H1 (cell line): ENCODE data around the gene SPINK1. TPM values are rescaled to one million over a fixed set of nuclear protein-coding genes. Genes with fewer than 3 reads are reported as not detected.

Experiments used
- CTCF ChIA-PET: fragments of 300-600 bp; sonication (Branson Sonifier 250); formaldehyde crosslinking; loops from one replicate; lab custom pipeline; 2021; ENCODE audit not compliant: partially characterized antibody; lab: Charles Lee
- POLR2A ChIA-PET: fragments of 300-600 bp; sonication (Branson Sonifier 250); formaldehyde crosslinking; loops from one replicate; lab custom pipeline; 2021; ENCODE audit warnings: inconsistent platforms; ENCODE audit not compliant: partially characterized antibody; lab: Charles Lee
- DNase-seq, 2 experiments: peaks; one replicate each; pipeline versions ENCODE4 v3.0.0 to v3.0.0-alpha.2; 2010 to 2022; ENCODE audit warnings: low spot score in 2 of 2, low read depth in 1 of 2, mixed read lengths in 1 of 2
- FAIRE-seq: peaks from 2 replicates; lab custom pipeline; 2011; peaks lifted over from hg19 to GRCh38; lab: Jason Lieb, UNC
- H2AFZ ChIP-seq: 2 replicates; pipeline ENCODE4 v1.8.1; 2012; ENCODE audit warnings: low read length, inconsistent platforms
- H2AK5ac ChIP-seq: 2 replicates; pipeline ENCODE4 v1.6.1; 2013; ENCODE audit warnings: low read depth, low read length
- H2BK120ac ChIP-seq: replicated peaks from 2 replicates; pipeline ENCODE3; 2013; ENCODE audit warnings: low read depth, low read length, inconsistent platforms
- H2BK12ac ChIP-seq: 2 replicates; pipeline ENCODE4 v1.6.1; 2013; ENCODE audit warnings: low read depth, low read length
- H2BK15ac ChIP-seq: 2 replicates; pipeline ENCODE4 v1.6.1; 2013; ENCODE audit warnings: low read length
- H2BK20ac ChIP-seq: 2 replicates; pipeline ENCODE4 v1.6.1; 2013; ENCODE audit warnings: low read length
- H2BK5ac ChIP-seq: 2 replicates; pipeline ENCODE4 v1.6.1; 2013; ENCODE audit warnings: low read depth, low read length
- H3K14ac ChIP-seq: 2 replicates; pipeline ENCODE4 v1.6.1; 2013; ENCODE audit warnings: inconsistent platforms; ENCODE audit not compliant: insufficient read length
- H3K18ac ChIP-seq: 2 replicates; pipeline ENCODE4 v1.6.1; 2013; ENCODE audit warnings: low read length; ENCODE audit errors: extremely low read depth
- H3K23ac ChIP-seq: 2 replicates; pipeline ENCODE4 v1.6.1; 2013; ENCODE audit warnings: inconsistent platforms; ENCODE audit not compliant: insufficient read length
- H3K23me2 ChIP-seq: 2 replicates; pipeline ENCODE4 v1.6.1; 2013; ENCODE audit warnings: low read depth, low read length
- H3K27ac ChIP-seq: 2 replicates; pipeline ENCODE4 v1.6.1; 2011; ENCODE audit warnings: low read depth, low read length, inconsistent platforms
- H3K27me3 ChIP-seq, 4 experiments: replicated peaks in 1 of 4; 1 replicate in 1 of 4; 2 replicates in 3 of 4; pipeline versions ENCODE4 v1.6.1 to v1.8.1; 2011 to 2013; ENCODE audit warnings: low read length in 3 of 4, mild to moderate bottlenecking in 3 of 4, inconsistent platforms in 2 of 4, mixed read lengths in 2 of 4, moderate library complexity in 1 of 4; ENCODE audit not compliant: control insufficient read depth in 3 of 4, insufficient read depth in 3 of 4; ENCODE audit errors: extremely low read depth in 1 of 4
- H3K36me3 ChIP-seq, 4 experiments: 2 replicates each; pipeline versions ENCODE4 v1.6.1 to v1.8.1; 2011 to 2013; ENCODE audit warnings: mild to moderate bottlenecking in 4 of 4, low read length in 3 of 4, moderate library complexity in 2 of 4, control low read depth in 1 of 4, inconsistent platforms in 1 of 4; ENCODE audit not compliant: insufficient read depth in 4 of 4, control insufficient read depth in 2 of 4
- H3K4ac ChIP-seq: replicated peaks from 2 replicates; pipeline ENCODE3; 2013; ENCODE audit warnings: low read length, low read depth, mixed read lengths, inconsistent platforms; ENCODE audit not compliant: insufficient read length
- H3K4me1 ChIP-seq, 4 experiments: replicated peaks in 1 of 4; 1 replicate in 1 of 4; 2 replicates in 3 of 4; pipeline versions ENCODE4 v1.6.1 to v1.8.1; 2011 to 2013; ENCODE audit warnings: low read length in 3 of 4, inconsistent platforms in 2 of 4, mixed read lengths in 1 of 4; ENCODE audit not compliant: insufficient read depth in 4 of 4, control insufficient read depth in 3 of 4
- H3K4me2 ChIP-seq, 2 experiments: 2 replicates each; pipeline versions ENCODE4 v1.6.1 to v1.8.1; 2011 to 2013; ENCODE audit warnings: low read depth in 2 of 2, low read length in 2 of 2, control low read depth in 1 of 2, inconsistent platforms in 1 of 2, mild to moderate bottlenecking in 1 of 2; ENCODE audit not compliant: insufficient read depth in 1 of 2
- H3K4me3 ChIP-seq, 4 experiments: fragments of 200-600, 300-600 bp in 1 of 4; sonication (generic), shearing (Covaris generic), sonication (Bioruptor Twin) in 1 of 4; 2 replicates each; pipeline versions ENCODE4 v1.5.1 to v1.8.1; 2011 to 2016; ENCODE audit warnings: low read length in 4 of 4, low read depth in 3 of 4, control low read depth in 2 of 4, inconsistent platforms in 2 of 4, mild to moderate bottlenecking in 2 of 4, mixed read lengths in 1 of 4, moderate library complexity in 1 of 4; ENCODE audit not compliant: insufficient read depth in 2 of 4; ENCODE audit errors: extremely low read depth in 1 of 4
- H3K56ac ChIP-seq: replicated peaks from 2 replicates; pipeline ENCODE3; 2013; ENCODE audit warnings: low read depth, mild to moderate bottlenecking, mixed read lengths, low read length, inconsistent platforms; ENCODE audit not compliant: insufficient read length
- H3K79me1 ChIP-seq: 2 replicates; pipeline ENCODE4 v1.6.1; 2013; ENCODE audit warnings: low read depth, low read length, control low read depth
- H3K79me2 ChIP-seq, 2 experiments: 2 replicates each; pipeline versions ENCODE4 v1.6.1 to v1.8.1; 2012 to 2013; ENCODE audit warnings: low read length in 2 of 2, mild to moderate bottlenecking in 2 of 2, inconsistent platforms in 1 of 2; ENCODE audit not compliant: insufficient read depth in 2 of 2, control insufficient read depth in 1 of 2
- H3K9ac ChIP-seq, 4 experiments: replicated peaks in 1 of 4; 1 replicate in 1 of 4; 2 replicates in 3 of 4; pipeline versions ENCODE4 v1.6.1 to v1.8.1; 2011 to 2013; ENCODE audit warnings: low read depth in 3 of 4, low read length in 3 of 4, control low read depth in 2 of 4, mild to moderate bottlenecking in 2 of 4, moderate library complexity in 2 of 4, inconsistent platforms in 1 of 4; ENCODE audit errors: extremely low read depth in 1 of 4
- H3K9me3 ChIP-seq, 2 experiments: 2 replicates each; pipeline versions ENCODE4 v1.6.1 to v1.8.1; 2012 to 2013; ENCODE audit warnings: mild to moderate bottlenecking in 2 of 2, moderate library complexity in 2 of 2, control low read depth in 1 of 2, inconsistent platforms in 1 of 2, low read depth in 1 of 2, low read length in 1 of 2, mixed read lengths in 1 of 2; ENCODE audit not compliant: insufficient read depth in 2 of 2
- H4K20me1 ChIP-seq, 2 experiments: replicated peaks in 1 of 2; 2 replicates each; pipeline versions ENCODE3 to v1.8.1; 2011 to 2013; ENCODE audit warnings: inconsistent platforms in 2 of 2, low read length in 2 of 2, mild to moderate bottlenecking in 1 of 2; ENCODE audit not compliant: insufficient read depth in 2 of 2, control insufficient read depth in 1 of 2
- H4K5ac ChIP-seq: 2 replicates; pipeline ENCODE4 v1.6.1; 2013; ENCODE audit warnings: low read length, low read depth, mixed read lengths, inconsistent platforms; ENCODE audit not compliant: insufficient read length
- H4K8ac ChIP-seq: 2 replicates; pipeline ENCODE4 v1.8.0; 2013; ENCODE audit warnings: mild to moderate bottlenecking, moderate library complexity, low read length, inconsistent platforms; ENCODE audit not compliant: insufficient read depth; ENCODE audit errors: extremely low read depth
- H4K91ac ChIP-seq: replicated peaks from 2 replicates; pipeline ENCODE3; 2013; ENCODE audit warnings: low read length, mixed read lengths, inconsistent platforms; ENCODE audit not compliant: insufficient read length
- BCL11A ChIP-seq, 2 experiments: IDR thresholded peaks; one replicate each; pipeline ENCODE4 v1.6.1; 2011; ENCODE audit warnings: low read depth in 2 of 2, low read length in 2 of 2, mild to moderate bottlenecking in 2 of 2
- BRCA1 ChIP-seq: IDR thresholded peaks from 2 replicates; pipeline ENCODE4 v1.6.1; 2012; ENCODE audit warnings: low read depth, low read length, improper control_type of control experiment
- CBX5 ChIP-seq: fragments of 300-800, 300-1000 bp; sonication (generic); IDR thresholded peaks from 2 replicates; pipeline ENCODE4 v1.7.1; 2016; ENCODE audit warnings: antibody characterized with exemption, low read length, low read depth
- EP300 ChIP-seq, 2 experiments: IDR thresholded peaks; 1 replicate in 1 of 2; 2 replicates in 1 of 2; pipeline ENCODE4 v1.6.1; 2011 to 2012; ENCODE audit warnings: low read depth in 2 of 2, low read length in 2 of 2, mild to moderate bottlenecking in 2 of 2, borderline replicate concordance in 1 of 2, inconsistent platforms in 1 of 2, moderate library complexity in 1 of 2
- EZH2 ChIP-seq: fragments of 200-600 bp; sonication (generic); IDR thresholded peaks from 2 replicates; pipeline ENCODE4 v1.7.1; 2012; ENCODE audit warnings: low read depth, mild to moderate bottlenecking, moderate library complexity, low read length, inconsistent platforms; ENCODE audit not compliant: severe bottlenecking
- GABPA ChIP-seq: IDR thresholded peaks from 2 replicates; pipeline ENCODE4 v1.6.1; 2011; ENCODE audit warnings: mild to moderate bottlenecking, low read length, moderate library complexity, borderline replicate concordance; ENCODE audit not compliant: insufficient read depth
- GTF2F1 ChIP-seq: IDR thresholded peaks from 2 replicates; pipeline ENCODE4 v1.6.1; 2012; ENCODE audit warnings: low read depth, low read length, improper control_type of control experiment, borderline replicate concordance
- NRF1 ChIP-seq: IDR thresholded peaks from 2 replicates; pipeline ENCODE4 v1.6.1; 2011; ENCODE audit warnings: mild to moderate bottlenecking, low read depth, low read length, improper control_type of control experiment
- SIX5 ChIP-seq: IDR thresholded peaks from 2 replicates; pipeline ENCODE4 v1.6.1; 2011; ENCODE audit warnings: mild to moderate bottlenecking, low read depth, low read length
- SP1 ChIP-seq: IDR thresholded peaks from 2 replicates; pipeline ENCODE4 v1.6.1; 2011; ENCODE audit warnings: low read depth, low read length
- SP2 ChIP-seq: IDR thresholded peaks from 2 replicates; pipeline ENCODE4 v1.6.1; 2012; ENCODE audit warnings: mild to moderate bottlenecking, low read length, inconsistent platforms
- TAF7 ChIP-seq: optimal IDR thresholded peaks from 2 replicates; pipeline ENCODE3; 2011; ENCODE audit warnings: low read depth, mild to moderate bottlenecking, inconsistent platforms, low read length, moderate library complexity, borderline replicate concordance
- ZNF274 ChIP-seq: IDR thresholded peaks from 2 replicates; pipeline ENCODE4 v1.7.0; 2012; ENCODE audit warnings: low read length, borderline replicate concordance; ENCODE audit errors: extremely low read depth
- WGBS, 2 experiments: shearing (Covaris generic) in 1 of 2; methylation state at CpG; one replicate each; pipeline versions ENCODE4 v1.1.6 to v1.1.7; 2013 to 2015; ENCODE audit warnings: low lambda C conversion rate in 2 of 2, mixed read lengths in 2 of 2, inconsistent platforms in 1 of 2, low coverage in 1 of 2, missing lambda C conversion rate in 1 of 2; ENCODE audit not compliant: insufficient replicate concordance in 2 of 2, insufficient coverage in 1 of 2, insufficient read length in 1 of 2; ENCODE audit errors: extremely low coverage in 1 of 2, missing lambda C conversion rate in 1 of 2; 5-methylcytosine and 5-hydroxymethylcytosine counted together
- polyA plus RNA-seq, 7 experiments: library from polyadenylated mRNA; depleted of rRNA in 3 of 7; stranded (reverse) in 5 of 7; unstranded in 2 of 7; fragments of >200 nt in 5 of 7; fragments of 200-250 nt in 2 of 7; gene quantifications; 1 replicate in 5 of 7; 2 replicates in 1 of 7; 4 replicates in 1 of 7; pipeline versions ENCODE4 v1.2.1 to v1.2.3, GENCODE V29; 2011 to 2013; ENCODE audit warnings: missing spikeins in 2 of 7, mixed read lengths in 2 of 7
- total RNA-seq: library from RNA; stranded (reverse); fragmentation: NEBNext Ultra II Directional; extraction: Animal tissue kit (Norgen Biotek cat#: 25700); gene quantifications from 2 replicates; pipeline ENCODE4 v1.2.1, GENCODE V29; 2021
- TF ChIP-seq, protein P1 (sequence below): IDR thresholded peaks from 2 replicates; pipeline ENCODE4 v1.6.1; 2012; ENCODE audit warnings: inconsistent platforms

The SPINK1 gene
- total and polyA plus RNA-seq, 2 of the 8 experiments (the other 6 are each of a cell fraction or from before 2014, with no cell fraction given) = 0.48 to 1.3 TPM

DNA sequence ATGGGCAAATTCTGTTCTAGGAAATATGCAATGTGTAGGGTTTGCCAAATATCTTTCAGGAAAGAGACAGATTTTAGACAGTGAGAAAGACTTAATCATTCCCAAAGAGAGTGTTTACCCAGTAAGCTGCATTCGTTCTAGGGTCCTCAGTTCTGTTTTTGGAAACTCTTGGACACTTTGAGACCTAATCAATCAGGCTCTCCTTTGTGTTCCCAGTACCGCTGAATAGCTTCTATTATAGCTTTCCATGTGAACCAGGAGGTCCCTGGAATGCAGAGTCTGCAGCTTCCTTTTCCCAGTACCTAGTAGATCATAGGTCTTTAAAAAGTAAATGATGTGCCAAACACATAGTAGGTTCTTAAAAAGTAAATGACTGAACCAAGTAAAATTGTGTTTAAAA lies 11.4 kb upstream of the SPINK1 start:
- Histone ChIP-seq H3K27ac (no peak overlapping the region), H2BK15ac (no peak overlapping the region), H3K18ac (no peak overlapping the region), H3K4me3 (no peak overlapping the region), H3K14ac (no peak overlapping the region), H2BK5ac (no peak overlapping the region), H3K4me1 (no peaks in the 10 kb centered on the region), H3K56ac (no peak overlapping the region), H2AFZ (no peak overlapping the region), H3K23me2 (no peaks in the 10 kb centered on the region), H3K4ac (no peak overlapping the region), H2BK20ac (no peak overlapping the region), H3K23ac (no peak overlapping the region), H2AK5ac (no peak overlapping the region), H3K9me3 (no peaks in the 10 kb centered on the region), H4K5ac (no peak overlapping the region), H4K20me1 (no peaks in the 10 kb centered on the region), H2BK12ac (no peak overlapping the region), H3K27me3 (no peaks in the 10 kb centered on the region), H3K79me2 (no peaks in the 10 kb centered on the region), H3K9ac (no peak overlapping the region), H3K79me1 (no peaks in the 10 kb centered on the region), H3K36me3 (no peaks in the 10 kb centered on the region), H2BK120ac (no peak overlapping the region), H3K4me2 (no peak overlapping the region), H4K91ac (no peak overlapping the region), H4K8ac (no peak overlapping the region)
- FAIRE-seq = no peak
- ChIA-PET CTCF (interaction anchor here (0.6 to 1.9 kb wide), 4 partner anchors 9 to 272 kb away, joined by 3 to 12 read pairs (median 4); no protein-coding TSS in a partner anchor), POLR2A (interaction anchor here (0.6 to 9.7 kb wide), 2 partner anchors 15 to 58 kb away, joined by 3 to 201 read pairs; no protein-coding TSS in a partner anchor)
- no peak for DNase-seq
- 90% methylated on average over 2 of the region's 2 CpGs; no CpG with 5 or more reads in 1 of the 2 experiments for WGBS, 2 experiments
- TF ChIP-seq SP2 (no peak), EP300 (IDR thresholded peaks at IDR 0.05; ENCODE audit: borderline replicate concordance in 1 of 2, low read depth in 2 of 2, low read length in 2 of 2) (no peak), CBX5 (no peak), EZH2 (no peak), TAF7 (no peak), GABPA (no peak), SP1 (no peak), BRCA1 (no peak), NRF1 (no peak), SIX5 (no peak), GTF2F1 (no peak), ZNF274 (no peak), BCL11A (IDR thresholded peaks at IDR 0.05; ENCODE audit: low read depth in 2 of 2, low read length in 2 of 2) (no peak)
- TF ChIP-seq, protein P1, sequence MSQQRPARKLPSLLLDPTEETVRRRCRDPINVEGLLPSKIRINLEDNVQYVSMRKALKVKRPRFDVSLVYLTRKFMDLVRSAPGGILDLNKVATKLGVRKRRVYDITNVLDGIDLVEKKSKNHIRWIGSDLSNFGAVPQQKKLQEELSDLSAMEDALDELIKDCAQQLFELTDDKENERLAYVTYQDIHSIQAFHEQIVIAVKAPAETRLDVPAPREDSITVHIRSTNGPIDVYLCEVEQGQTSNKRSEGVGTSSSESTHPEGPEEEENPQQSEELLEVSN = no peak
